ENCODE data around the gene NF2.

Gene NF2

GRCh38 chr22:29703569-29704195, 100.2 kb downstream of the NF2 start:
- H3K4me1 ChIP-seq (ENCODE audit: insufficient read depth, low read length, poor library complexity, severe bottlenecking) = no peaks in the 10 kb centered on the region
- H3K9ac ChIP-seq (ENCODE audit: low read depth, low read length, poor library complexity, severe bottlenecking) = no peak overlapping the region
- no peak overlapping the region for H3K4me3 ChIP-seq (ENCODE audit: low read length, poor library complexity, severe bottlenecking)
- H3F3A ChIP-seq (ENCODE audit: low read depth) = no peaks in the 10 kb centered on the region
- no peaks in the 10 kb centered on the region for H3K9me3 ChIP-seq (ENCODE audit: insufficient read depth, low read depth, low read length)
- H3K9me2 ChIP-seq (replicated peaks; ENCODE audit: low read depth, low read length) = no peaks in the 10 kb centered on the region
- H3K36me3 ChIP-seq (ENCODE audit: insufficient read depth, low read length) = no peaks in the 10 kb centered on the region
- no peaks in the 10 kb centered on the region for H3K79me2 ChIP-seq (ENCODE audit: insufficient read depth, low read length)
- no peaks in the 10 kb centered on the region for H4K20me1 ChIP-seq (ENCODE audit: insufficient read depth, low read length, poor library complexity, severe bottlenecking)
- no peaks in the 10 kb centered on the region for H3K27me3 ChIP-seq (ENCODE audit: insufficient read depth, low read length, poor library complexity, severe bottlenecking)
- TF ChIP-seq EZH2phosphoT487 (IDR thresholded peaks at IDR 0.05; ENCODE audit: borderline replicate concordance) = no peak
- TF ChIP-seq, protein P1, sequence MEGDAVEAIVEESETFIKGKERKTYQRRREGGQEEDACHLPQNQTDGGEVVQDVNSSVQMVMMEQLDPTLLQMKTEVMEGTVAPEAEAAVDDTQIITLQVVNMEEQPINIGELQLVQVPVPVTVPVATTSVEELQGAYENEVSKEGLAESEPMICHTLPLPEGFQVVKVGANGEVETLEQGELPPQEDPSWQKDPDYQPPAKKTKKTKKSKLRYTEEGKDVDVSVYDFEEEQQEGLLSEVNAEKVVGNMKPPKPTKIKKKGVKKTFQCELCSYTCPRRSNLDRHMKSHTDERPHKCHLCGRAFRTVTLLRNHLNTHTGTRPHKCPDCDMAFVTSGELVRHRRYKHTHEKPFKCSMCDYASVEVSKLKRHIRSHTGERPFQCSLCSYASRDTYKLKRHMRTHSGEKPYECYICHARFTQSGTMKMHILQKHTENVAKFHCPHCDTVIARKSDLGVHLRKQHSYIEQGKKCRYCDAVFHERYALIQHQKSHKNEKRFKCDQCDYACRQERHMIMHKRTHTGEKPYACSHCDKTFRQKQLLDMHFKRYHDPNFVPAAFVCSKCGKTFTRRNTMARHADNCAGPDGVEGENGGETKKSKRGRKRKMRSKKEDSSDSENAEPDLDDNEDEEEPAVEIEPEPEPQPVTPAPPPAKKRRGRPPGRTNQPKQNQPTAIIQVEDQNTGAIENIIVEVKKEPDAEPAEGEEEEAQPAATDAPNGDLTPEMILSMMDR (conservative IDR thresholded peaks at IDR 0.05; ENCODE audit: low read length) = no peak
- no peak overlapping the region for H2AFZ ChIP-seq (ENCODE audit: low read length)
- no peak overlapping the region for H3K4me2 ChIP-seq (ENCODE audit: low read depth, low read length, poor library complexity, severe bottlenecking)

GRCh38 chr22:29704528-29705285, 101.3 kb downstream of the NF2 start:
- H3K79me2 ChIP-seq (ENCODE audit: insufficient read depth, low read length) = no peaks in the 10 kb centered on the region
- TF ChIP-seq, protein P1 (conservative IDR thresholded peaks at IDR 0.05; ENCODE audit: low read length) = no peak
- TF ChIP-seq EZH2phosphoT487 (IDR thresholded peaks at IDR 0.05; ENCODE audit: borderline replicate concordance) = no peak
- H4K20me1 ChIP-seq (ENCODE audit: insufficient read depth, low read length, poor library complexity, severe bottlenecking) = no peaks in the 10 kb centered on the region
- no peaks in the 10 kb centered on the region for H3K27me3 ChIP-seq (ENCODE audit: insufficient read depth, low read length, poor library complexity, severe bottlenecking)
- no peaks in the 10 kb centered on the region for H3K9me2 ChIP-seq (replicated peaks; ENCODE audit: low read depth, low read length)
- H3K4me2 ChIP-seq (ENCODE audit: low read depth, low read length, poor library complexity, severe bottlenecking) = no peak overlapping the region
- H3K4me1 ChIP-seq (ENCODE audit: insufficient read depth, low read length, poor library complexity, severe bottlenecking) = no peaks in the 10 kb centered on the region
- H3K9me3 ChIP-seq (ENCODE audit: insufficient read depth, low read depth, low read length) = no peaks in the 10 kb centered on the region
- no peak overlapping the region for H3K4me3 ChIP-seq (ENCODE audit: low read length, poor library complexity, severe bottlenecking)
- H3K36me3 ChIP-seq (ENCODE audit: insufficient read depth, low read length) = no peaks in the 10 kb centered on the region
- H2AFZ ChIP-seq (ENCODE audit: low read length) = no peak overlapping the region
- no peaks in the 10 kb centered on the region for H3F3A ChIP-seq (ENCODE audit: low read depth)
- no peak overlapping the region for H3K9ac ChIP-seq (ENCODE audit: low read depth, low read length, poor library complexity, severe bottlenecking)

DNA sequence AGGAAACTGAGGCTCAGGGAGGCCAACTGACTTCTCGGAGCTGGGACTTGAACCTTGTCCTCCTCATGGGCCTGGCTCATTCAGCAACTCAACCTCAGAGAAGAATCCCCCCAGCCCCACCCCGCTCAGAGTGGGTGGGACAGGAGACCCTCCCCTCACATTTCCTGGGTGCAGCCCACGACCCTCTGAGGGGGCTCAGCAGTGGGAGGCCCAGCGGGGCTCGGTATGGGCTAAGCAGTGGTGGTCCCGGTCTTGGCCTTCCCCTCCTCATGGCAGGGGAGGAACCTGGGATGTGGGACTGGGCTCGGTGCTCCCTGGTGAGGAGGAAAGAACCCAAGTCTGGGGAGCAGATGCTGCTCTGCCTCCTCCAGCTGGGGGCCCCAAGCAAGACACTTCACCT, 102.2 kb downstream of the NF2 start:
- H3K79me2 ChIP-seq (ENCODE audit: insufficient read depth, low read length) = no peaks in the 10 kb centered on the region
- no peaks in the 10 kb centered on the region for H3F3A ChIP-seq (ENCODE audit: low read depth)
- H3K36me3 ChIP-seq (ENCODE audit: insufficient read depth, low read length) = no peaks in the 10 kb centered on the region
- no peaks in the 10 kb centered on the region for H3K9me2 ChIP-seq (replicated peaks; ENCODE audit: low read depth, low read length)
- H3K4me2 ChIP-seq (ENCODE audit: low read depth, low read length, poor library complexity, severe bottlenecking) = no peak overlapping the region
- H3K9ac ChIP-seq (ENCODE audit: low read depth, low read length, poor library complexity, severe bottlenecking) = no peak overlapping the region
- no peaks in the 10 kb centered on the region for H3K9me3 ChIP-seq (ENCODE audit: insufficient read depth, low read depth, low read length)
- TF ChIP-seq, protein P1 (conservative IDR thresholded peaks at IDR 0.05; ENCODE audit: low read length) = no peak
- no peak for TF ChIP-seq EZH2phosphoT487 (IDR thresholded peaks at IDR 0.05; ENCODE audit: borderline replicate concordance)
- H2AFZ ChIP-seq (ENCODE audit: low read length) = no peak overlapping the region
- H3K27me3 ChIP-seq (ENCODE audit: insufficient read depth, low read length, poor library complexity, severe bottlenecking) = no peaks in the 10 kb centered on the region
- no peaks in the 10 kb centered on the region for H4K20me1 ChIP-seq (ENCODE audit: insufficient read depth, low read length, poor library complexity, severe bottlenecking)
- H3K4me3 ChIP-seq (ENCODE audit: low read length, poor library complexity, severe bottlenecking) = no peak overlapping the region
- H3K4me1 ChIP-seq (ENCODE audit: insufficient read depth, low read length, poor library complexity, severe bottlenecking) = no peaks in the 10 kb centered on the region
